K562 (cell line): ENCODE measurements around the gene GHRH.

ENCODE experiments used
- TAF1 ChIP-seq: IDR thresholded peaks from 2 replicates; pipeline ENCODE4 v1.6.1; 2011; ENCODE audit warnings: mild to moderate bottlenecking, low read length, moderate library complexity; ENCODE audit not compliant: insufficient read depth, control insufficient read depth, severe bottlenecking; ENCODE audit errors: extremely low read depth
- ZKSCAN1 ChIP-seq: fragments of 150-350 bp; IDR thresholded peaks from 2 replicates; pipeline ENCODE4 v1.6.1; 2016; ENCODE audit warnings: low read depth, low read length

DNA sequence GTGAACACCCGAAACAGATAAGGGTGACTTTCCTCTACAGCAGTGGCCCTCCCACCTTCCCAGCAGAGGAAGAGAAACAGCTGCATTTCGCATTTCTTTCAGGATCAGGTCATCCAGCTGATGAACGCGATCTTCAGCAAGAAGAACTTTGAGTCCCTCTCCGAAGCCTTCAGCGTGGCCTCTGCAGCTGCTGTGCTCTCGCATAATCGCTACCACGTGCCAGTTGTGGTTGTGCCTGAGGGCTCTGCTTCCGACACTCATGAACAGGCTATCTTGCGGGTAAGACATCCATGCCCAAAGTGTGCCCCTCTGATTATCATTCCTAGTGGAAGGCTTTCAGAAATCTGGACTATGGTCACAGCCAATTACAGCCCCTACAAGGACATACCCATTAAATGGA, 54.4 kb downstream of the GHRH start:
- TF ChIP-seq TAF1 (no peak), ZKSCAN1 (no peak)
